CD4-positive, alpha-beta T cell treated with Interleukin-17A for 1 hour (primary cell): ENCODE results near the gene MICAL1.

ENCODE experiments used
- DNase-seq: peaks from one replicate; pipeline ENCODE4 v3.0.0-alpha.2; 2020

The MICAL1 gene

GRCh38 chr6:109455437-109456110, at the start of gene MICAL1:
Gene MICAL1 (minus strand): TSS chr6:109455772. CDS start chr6:109454196, 1,576 bp downstream.
- peak; percentile 82 for DNase-seq

- no peak for DNase-seq
These were observed 48.0 kb upstream of the MICAL1 start for GRCh38 chr6:109503327-109504224.

- DNase-seq: no peak
These were observed 43.4 kb upstream of the MICAL1 start for GRCh38 chr6:109498936-109499335.

GRCh38 chr6:109498052-109498451, 42.5 kb upstream of the MICAL1 start:
- no peak for DNase-seq

GRCh38 chr6:109496036-109496772, 40.6 kb upstream of the MICAL1 start:
- DNase-seq: no peak

- DNase-seq: no peak
These were observed 38.3 kb upstream of the MICAL1 start for GRCh38 chr6:109493865-109494264.

- peak; percentile 47 for DNase-seq
These were observed 35.8 kb upstream of the MICAL1 start for GRCh38 chr6:109491207-109491938.

- DNase-seq: no peak
These were observed 35.1 kb upstream of the MICAL1 start for GRCh38 chr6:109490713-109491112.

- no peak for DNase-seq
These were observed 32.4 kb upstream of the MICAL1 start for GRCh38 chr6:109488001-109488400.

GRCh38 chr6:109486068-109486467, 30.5 kb upstream of the MICAL1 start:
- DNase-seq: no peak

- no peak for DNase-seq
These were observed 29.8 kb upstream of the MICAL1 start for GRCh38 chr6:109485266-109485935.

- DNase-seq: no peak
These were observed 28.6 kb upstream of the MICAL1 start for GRCh38 chr6:109484122-109484521.

GRCh38 chr6:109483735-109484057, 28.1 kb upstream of the MICAL1 start:
- DNase-seq: no peak

GRCh38 chr6:109482905-109483734, 27.5 kb upstream of the MICAL1 start, which contains the start of gene ZBTB24:
Gene ZBTB24 (minus strand): TSS chr6:109483219. CDS start chr6:109482026, 1,193 bp downstream.
- DNase-seq: peak; percentile 91

GRCh38 chr6:109480993-109481480, 25.5 kb upstream of the MICAL1 start:
- DNase-seq: no peak

- peak; percentile 51 for DNase-seq
These were observed 23.5 kb upstream of the MICAL1 start for GRCh38 chr6:109478841-109479624.

GRCh38 chr6:109478222-109478805, 22.7 kb upstream of the MICAL1 start:
- DNase-seq: no peak

GRCh38 chr6:109477725-109478124, 22.2 kb upstream of the MICAL1 start:
- DNase-seq: no peak

- DNase-seq: no peak
These were observed 21.6 kb upstream of the MICAL1 start for GRCh38 chr6:109477184-109477583.

- no peak for DNase-seq
These were observed 20.1 kb upstream of the MICAL1 start for GRCh38 chr6:109475625-109476024.
